NCI-H1092 treated with DMSO at 0.1 percent for 48 hours (cell line): Measurements from ENCODE around the gene RAPGEF2.
"Not testable (repeated sequence)": the region's sequence is repeated elsewhere in the genome, so short reads cannot be mapped to it uniquely, and the experiment has no call there.

ENCODE experiments used
- DNase-seq: peaks from one replicate; lab custom pipeline; 2025; lab: John Stamatoyannopoulos, UW

The RAPGEF2 gene

GRCh38 chr4:159374749-159375530, 272.1 kb downstream of the RAPGEF2 start:
- no peak for DNase-seq

DNA sequence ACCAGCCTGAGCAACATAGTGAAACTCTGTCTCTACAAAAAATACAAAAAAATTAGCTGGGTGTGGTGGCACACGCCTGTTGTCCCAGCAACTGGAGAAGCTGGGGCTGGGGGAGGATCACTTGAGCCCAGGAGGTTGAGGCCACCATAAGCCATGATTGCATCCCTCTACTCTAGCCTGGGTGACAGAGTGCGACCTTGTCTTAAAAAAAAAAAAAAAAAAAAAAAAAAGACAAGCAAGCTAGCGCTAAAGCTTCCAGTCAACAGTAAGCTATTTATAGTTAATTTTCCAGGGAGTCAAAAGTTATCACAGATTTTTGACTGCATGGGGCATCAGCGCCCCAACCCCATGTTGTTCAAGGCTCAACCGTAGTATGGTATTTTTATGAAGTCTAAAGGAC, 273.4 kb downstream of the RAPGEF2 start:
- no peak for DNase-seq

DNA sequence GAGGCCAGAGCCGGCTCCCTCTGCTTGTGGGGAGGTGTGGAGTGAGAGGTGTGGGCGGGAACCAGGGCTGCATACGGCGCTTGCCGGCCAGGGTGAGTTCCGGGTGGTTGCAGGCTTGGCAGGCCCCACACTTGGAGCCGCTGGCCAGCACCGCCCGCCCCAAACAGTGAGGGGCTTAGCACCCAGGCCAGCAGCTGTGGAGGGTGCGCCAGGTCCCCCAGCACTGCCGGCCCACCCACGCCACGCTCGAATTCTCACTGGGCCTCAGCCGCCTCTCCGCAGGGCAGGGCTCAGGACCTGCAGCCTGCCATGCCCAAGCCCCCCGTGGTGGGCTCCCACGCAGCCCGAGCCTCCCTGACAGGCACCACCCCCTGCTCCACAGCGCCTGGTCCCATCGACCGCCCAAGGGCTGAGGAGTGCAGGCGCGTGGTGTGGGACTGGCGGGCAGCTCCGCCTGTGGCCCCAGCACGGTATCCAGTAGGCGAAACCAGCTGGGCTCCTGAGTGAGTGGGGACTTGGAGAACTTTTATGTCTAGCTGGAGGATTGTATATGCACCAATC, 275.3 kb downstream of the RAPGEF2 start:
- DNase-seq = no peak

GRCh38 chr4:159379064-159379463, 276.2 kb downstream of the RAPGEF2 start:
- DNase-seq = not testable (repeated sequence)

DNA sequence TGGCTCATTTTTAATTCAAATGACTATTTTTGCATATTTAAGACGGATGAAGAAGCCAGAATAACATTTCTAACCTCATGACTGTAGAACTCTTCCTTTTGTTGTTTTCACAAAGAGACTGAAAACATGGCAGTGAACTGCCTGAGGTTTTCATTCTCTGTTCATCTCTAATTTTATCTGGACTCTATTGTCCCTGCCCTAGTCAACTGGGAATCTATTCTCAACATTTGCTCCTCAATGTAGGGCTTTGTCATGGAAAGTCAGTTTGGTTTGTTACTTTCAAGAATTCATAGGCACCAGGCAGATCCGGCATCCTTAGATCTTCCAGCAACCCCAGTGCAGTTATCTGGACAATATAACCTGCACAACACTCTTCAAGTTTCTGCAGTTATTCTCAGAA, 277.0 kb downstream of the RAPGEF2 start:
- no peak for DNase-seq

GRCh38 chr4:159382856-159383561, 280.1 kb downstream of the RAPGEF2 start:
- DNase-seq = no peak

GRCh38 chr4:159383562-159383931, 280.7 kb downstream of the RAPGEF2 start:
- no peak for DNase-seq

GRCh38 chr4:159384017-159384416, 281.1 kb downstream of the RAPGEF2 start:
- no peak for DNase-seq

- DNase-seq = no peak
Measured at GRCh38 chr4:159384632-159385031, 281.8 kb downstream of the RAPGEF2 start.

GRCh38 chr4:159386620-159387019, 283.7 kb downstream of the RAPGEF2 start:
- no peak for DNase-seq

GRCh38 chr4:159389756-159390155, 286.9 kb downstream of the RAPGEF2 start:
- no peak for DNase-seq

DNA sequence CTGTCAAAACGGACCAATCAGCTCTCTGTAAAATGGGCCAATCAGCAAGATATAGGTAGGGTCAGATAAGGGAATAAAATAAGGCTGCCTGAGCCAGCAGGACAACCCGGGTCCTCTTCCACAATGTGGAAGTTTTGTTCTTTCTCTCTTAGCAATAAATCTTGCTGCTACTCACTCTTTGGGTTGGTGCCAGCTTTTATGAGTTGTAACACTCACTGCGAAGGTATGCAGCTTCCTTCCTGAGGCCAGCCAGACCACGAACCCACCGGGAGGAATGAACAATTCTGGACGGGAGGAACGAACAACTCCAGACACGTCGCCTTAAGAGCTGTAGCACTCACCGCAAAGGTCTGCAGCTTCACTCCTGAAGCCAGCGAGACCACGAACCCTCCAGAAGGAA, 287.8 kb downstream of the RAPGEF2 start:
- no peak for DNase-seq

GRCh38 chr4:159395693-159396092, 292.8 kb downstream of the RAPGEF2 start:
- DNase-seq = no peak

DNA sequence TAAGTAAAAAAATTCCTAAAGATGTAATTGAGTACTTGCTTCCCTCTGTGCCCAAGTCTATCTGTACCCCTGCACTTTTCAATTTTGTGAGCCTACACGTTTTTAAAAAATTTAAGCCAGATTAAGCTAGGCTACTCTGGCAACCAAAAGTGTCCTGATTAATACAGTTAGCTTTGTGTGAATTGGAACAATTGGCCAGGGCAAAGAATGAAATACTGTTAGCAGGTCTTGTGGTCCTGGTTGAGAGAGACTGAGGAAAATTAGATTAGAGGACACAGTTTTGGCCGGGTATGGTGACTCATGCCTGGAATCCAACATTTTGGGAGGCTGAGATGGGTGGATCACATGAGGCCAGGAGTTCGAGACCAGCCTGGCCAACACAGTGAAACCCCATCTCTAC, 293.3 kb downstream of the RAPGEF2 start:
- no peak for DNase-seq

GRCh38 chr4:159398236-159398638, 295.4 kb downstream of the RAPGEF2 start:
- no peak for DNase-seq

GRCh38 chr4:159400558-159401225, 297.8 kb downstream of the RAPGEF2 start:
- DNase-seq = no peak

GRCh38 chr4:159401226-159401712, 298.4 kb downstream of the RAPGEF2 start:
- no peak for DNase-seq

DNA sequence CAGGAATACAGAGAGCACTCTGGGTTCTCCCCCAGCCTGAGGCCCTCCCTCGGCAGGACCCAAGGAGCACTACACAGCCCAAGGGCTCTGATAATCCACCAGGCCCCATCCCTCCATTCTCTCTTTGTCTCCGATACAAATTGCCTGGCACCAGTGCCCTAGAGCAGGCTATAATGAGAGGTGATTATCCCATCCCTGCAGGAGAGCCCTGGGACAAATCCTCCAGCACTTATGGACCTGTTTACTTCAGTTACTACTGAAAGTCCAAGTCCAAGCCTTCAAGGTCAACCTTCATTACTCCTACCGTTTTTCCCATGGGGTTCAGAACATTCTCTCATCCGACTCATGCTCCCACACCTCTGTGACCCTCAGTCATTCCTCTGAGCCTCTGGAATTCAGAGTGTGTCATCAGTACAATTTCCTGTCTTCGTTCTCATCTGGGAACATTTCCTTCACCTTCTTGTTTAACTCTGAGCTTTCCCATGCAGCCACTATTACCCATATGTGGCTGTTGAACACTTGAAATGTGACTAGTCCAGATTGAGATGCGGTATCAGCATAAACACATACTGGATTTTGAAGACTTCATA, 299.0 kb downstream of the RAPGEF2 start:
- no peak for DNase-seq
